HepG2 (cell line): ENCODE data around the gene CTRL. TPM values are rescaled to one million over a fixed set of nuclear protein-coding genes. Genes with fewer than 3 reads are reported as not detected.
A peak's percentile ranks its signal among the peaks of the same experiment; 100 is the strongest.

Experiments
- ATAC-seq: fragments of 200-7000 bp; cut with Tn5 transposase; 3 replicates; pipeline ENCODE4 v1.9.1; 2020; ENCODE audit warnings: mild to moderate bottlenecking, moderate library complexity
- Bru-seq: library from RNA; stranded (reverse); fragments of 400-500 nt; gene quantifications from one replicate; lab custom pipeline; 2021; lab: Mats Ljungman, UMichigan
- BruChase-seq, 2 experiments: library from RNA; stranded (reverse); fragments of 400-500 nt; gene quantifications; one replicate each; lab custom pipeline; 2021; lab: Mats Ljungman, UMichigan
- BruUV-seq: library from RNA; stranded (reverse); fragments of 400-500 nt; replicated peaks from 2 replicates; lab custom pipeline; 2021; lab: Mats Ljungman, UMichigan
- CTCF ChIA-PET: fragments of 300-600 bp; formaldehyde crosslinking; extraction: SDS; loops from one replicate; lab custom pipeline; 2021; ENCODE audit warnings: low total read pairs, inconsistent platforms, low intra/inter-chr PET ratio; lab: Yijun Ruan, JAX
- POLR2A ChIA-PET: fragments of 350-600 bp; sonication (Branson Sonifier 250); formaldehyde crosslinking; loops from one replicate; lab custom pipeline; 2020; ENCODE audit warnings: antibody characterized with exemption, inconsistent platforms; lab: Yijun Ruan, JAX
- DNase-seq: peaks from one replicate; pipeline ENCODE4 v3.0.0-alpha.2; 2015; ENCODE audit warnings: low spot score
- FAIRE-seq: peaks from 3 replicates; lab custom pipeline; 2011; peaks lifted over from hg19 to GRCh38; lab: Jason Lieb, UNC
- H2AFZ ChIP-seq: one replicate; pipeline ENCODE4 v1.6.1; 2011; ENCODE audit warnings: low read length, inconsistent platforms
- H3K27ac ChIP-seq: fragments of 300-600 bp; 3 replicates; pipeline ENCODE4 v1.8.0; 2011; ENCODE audit warnings: mixed run types, mild to moderate bottlenecking, mixed read lengths, low read length, inconsistent platforms; ENCODE audit not compliant: insufficient read depth; ENCODE audit errors: extremely low read length
- H3K27me3 ChIP-seq, 2 experiments: fragments of 200-600 bp in 1 of 2; 2 replicates in 1 of 2; 3 replicates in 1 of 2; pipeline versions ENCODE4 v1.6.0 to v1.8.0; 2011; ENCODE audit warnings: low read length in 2 of 2, mild to moderate bottlenecking in 2 of 2, moderate library complexity in 2 of 2, inconsistent platforms in 1 of 2; ENCODE audit not compliant: insufficient read depth in 2 of 2, control insufficient read depth in 1 of 2
- H3K36me3 ChIP-seq, 2 experiments: fragments of 200-600 bp in 1 of 2; replicated peaks in 1 of 2; 2 replicates in 1 of 2; 3 replicates in 1 of 2; pipeline versions ENCODE4 v1.5.1 to v1.8.0; 2011; ENCODE audit warnings: low read length in 2 of 2, inconsistent platforms in 1 of 2; ENCODE audit not compliant: insufficient read depth in 2 of 2, control insufficient read depth in 1 of 2
- H3K4me1 ChIP-seq: 2 replicates; pipeline ENCODE4 v1.5.1; 2012; ENCODE audit warnings: low read length, inconsistent platforms; ENCODE audit not compliant: insufficient read depth
- H3K4me2 ChIP-seq: 2 replicates; pipeline ENCODE4 v1.6.0; 2011; ENCODE audit warnings: low read depth, low read length, inconsistent platforms
- H3K4me3 ChIP-seq, 3 experiments: fragments of 200-600 bp in 1 of 3; sonication (generic), shearing (Covaris generic) in 1 of 3; replicated peaks in 1 of 3; 2 replicates each; pipeline ENCODE4 v1.5.1; 2011 to 2016; ENCODE audit warnings: low read length in 3 of 3, inconsistent platforms in 2 of 3, low read depth in 2 of 3, mild to moderate bottlenecking in 2 of 3, control low read depth in 1 of 3, mixed read lengths in 1 of 3; ENCODE audit not compliant: insufficient read depth in 1 of 3
- H3K79me2 ChIP-seq: one replicate; pipeline ENCODE4 v1.6.1; 2011; ENCODE audit warnings: low read length, inconsistent platforms; ENCODE audit not compliant: insufficient read depth
- H3K9ac ChIP-seq: 2 replicates; pipeline ENCODE4 v1.6.0; 2011; ENCODE audit warnings: mild to moderate bottlenecking, low read depth, low read length, inconsistent platforms; ENCODE audit not compliant: insufficient read depth
- H3K9me3 ChIP-seq: 2 replicates; pipeline ENCODE4 v1.5.1; 2012; ENCODE audit warnings: mild to moderate bottlenecking, low read length
- H4K20me1 ChIP-seq: 2 replicates; pipeline ENCODE4 v1.6.0; 2011; ENCODE audit warnings: inconsistent platforms, mild to moderate bottlenecking, low read length, moderate library complexity; ENCODE audit not compliant: insufficient read depth
- AHR ChIP-seq: IDR thresholded peaks from 2 replicates; pipeline ENCODE4 v1.6.1; 2018; ENCODE audit warnings: missing genetic modification reagents, missing compliant biosample characterization
- ELF4 ChIP-seq: sonication (generic); formaldehyde crosslinking; IDR thresholded peaks from 2 replicates; pipeline ENCODE4 v1.5.0; 2020; ENCODE audit warnings: missing genetic modification reagents, mild to moderate bottlenecking, moderate library complexity, borderline replicate concordance
- HOXA3 ChIP-seq: sonication (generic); formaldehyde crosslinking; IDR thresholded peaks from 2 replicates; pipeline ENCODE4 v1.5.0; 2020; ENCODE audit warnings: missing genetic modification reagents
- RBM22 ChIP-seq: fragments of 200-400 bp; formaldehyde crosslinking; optimal IDR thresholded peaks from 2 replicates; pipeline ENCODE3; 2017; ENCODE audit warnings: mild to moderate bottlenecking, low read length, moderate library complexity
- TMF1 ChIP-seq: sonication (generic); formaldehyde crosslinking; IDR thresholded peaks from 2 replicates; pipeline ENCODE4 v1.8.1; 2022; ENCODE audit warnings: low read depth, missing genetic modification reagents
- XBP1 ChIP-seq: sonication (generic); formaldehyde crosslinking; IDR thresholded peaks from 2 replicates; pipeline ENCODE4 v1.5.0; 2020; ENCODE audit warnings: missing genetic modification reagents
- ZNF468 ChIP-seq: sonication (generic); formaldehyde crosslinking; IDR thresholded peaks from 2 replicates; pipeline ENCODE4 v1.8.0; 2022; ENCODE audit warnings: mild to moderate bottlenecking, moderate library complexity, missing genetic modification reagents
- WGBS: methylation state at CpG from one replicate; pipeline ENCODE4 v1.1.6; 2017; ENCODE audit warnings: low lambda C conversion rate; 5-methylcytosine and 5-hydroxymethylcytosine counted together
- in situ Hi-C: cut with HindIII; loops from 2 replicates; pipeline ENCODE4 v1.10.0; 2017; ENCODE audit warnings: low pct_unique_long_range_greater_than_20kb; ENCODE audit not compliant: extremely low pct_ligation_motif_present
- intact Hi-C: fragments of 100-400 bp; cut with micrococcal nuclease; formaldehyde crosslinking; loops from one replicate; pipeline ENCODE4 v1.10.0; 2022; ENCODE audit not compliant: unreplicated experiment
- long read RNA-seq, 2 experiments: library from RNA in 1 of 2; library from polyadenylated mRNA in 1 of 2; stranded (forward) in 1 of 2; unstranded in 1 of 2; transcript quantifications; one replicate each; pipeline ENCODE4 v2.0.0, GENCODE V29; 2019 to 2022
- polyA minus RNA-seq, 3 experiments: library from RNA; depleted of rRNA, polyadenylated mRNA; stranded (reverse); fragments of >200 nt; gene quantifications; 2 replicates each; pipeline ENCODE4 v1.2.3, GENCODE V29; 2011; ENCODE audit warnings: low replicate concordance in 1 of 3
- polyA plus RNA-seq, 8 experiments: library from polyadenylated mRNA; depleted of rRNA in 3 of 8; stranded (reverse) in 7 of 8; unstranded in 1 of 8; fragments of >200 nt; fragmentation: Illumina TruSeq in 4 of 8; extraction: Trizol in 4 of 8; gene quantifications; 2 replicates each; pipeline versions ENCODE4 v1.2.1 to v1.2.3, GENCODE V29; 2011 to 2016; ENCODE audit warnings: low read depth in 4 of 8, missing spikeins in 1 of 8, mixed read lengths in 1 of 8; ENCODE audit not compliant: insufficient read depth in 1 of 8
- total RNA-seq, 5 experiments: library from RNA; depleted of rRNA; stranded (reverse); fragments of >200 nt; fragmentation: Illumina TruSeq; extraction: Trizol; gene quantifications; 2 replicates each; pipeline ENCODE4 v1.2.3, GENCODE V29; 2016; ENCODE audit warnings: low read depth in 1 of 5
- TF ChIP-seq, protein P1 (sequence below), 2 experiments: fragments of 450-650 bp in 1 of 2; sonication (generic) in 1 of 2; formaldehyde crosslinking in 1 of 2; IDR thresholded peaks; 2 replicates each; pipeline versions ENCODE4 v1.6.1 to v1.8.0; 2016 to 2022; ENCODE audit warnings: antibody characterized with exemption in 1 of 2, mild to moderate bottlenecking in 1 of 2, missing genetic modification reagents in 1 of 2

CTRL gene
- total RNA-seq (2016; rRNA removed; fragmentation: Illumina TruSeq; extraction: Trizol) (1.1 and 2.7 TPM in 2 replicates), polyA plus RNA-seq (2011; rRNA removed) (1.7 and 1.9 TPM in 2 replicates), polyA minus RNA-seq (2011; rRNA and poly(A)+ RNA removed; ENCODE audit: low replicate concordance) (1.8 and 2.2 TPM in 2 replicates), Bru-seq, nascent RNA (percentile 49 among the genes with signal in this experiment), BruChase-seq, experiment 1, labeled RNA remaining after a 6-hour chase (percentile 59 among the genes with signal in this experiment), BruChase-seq, experiment 2, labeled RNA remaining after a 2-hour chase (percentile 58 among the genes with signal in this experiment)
- 1.7 and 2.0 TPM in 2 replicates for total RNA-seq (2016; cell fraction: cytosol; rRNA removed; fragmentation: Illumina TruSeq; extraction: Trizol; ENCODE audit: low read depth)
- total RNA-seq (2016; cell fraction: insoluble cytoplasmic fraction; rRNA removed; fragmentation: Illumina TruSeq; extraction: Trizol): 1.9 and 2.5 TPM in 2 replicates
- 2.8 and 4.0 TPM in 2 replicates for total RNA-seq (2016; cell fraction: membrane; rRNA removed; fragmentation: Illumina TruSeq; extraction: Trizol)
- 2.4 and 3.4 TPM in 2 replicates for total RNA-seq (2016; cell fraction: nucleus; rRNA removed; fragmentation: Illumina TruSeq; extraction: Trizol)
- 0.82 and 1.1 TPM in 2 replicates for polyA plus RNA-seq (2011; cell fraction: cytosol; rRNA removed)
- 8.1 and 10.3 TPM in 2 replicates for polyA plus RNA-seq (2011; cell fraction: nucleus; rRNA removed)
- polyA plus RNA-seq (2012): 0.86 and 2.7 TPM in 2 replicates
- 2.1 and 2.2 TPM in 2 replicates for polyA plus RNA-seq (2016; cell fraction: cytosol; fragmentation: Illumina TruSeq; extraction: Trizol; ENCODE audit: low read depth)
- polyA plus RNA-seq (2016; cell fraction: insoluble cytoplasmic fraction; fragmentation: Illumina TruSeq; extraction: Trizol; ENCODE audit: low read depth): 0.96 and 3.6 TPM in 2 replicates
- polyA plus RNA-seq (2016; cell fraction: membrane; fragmentation: Illumina TruSeq; extraction: Trizol; ENCODE audit: low read depth): 1.7 and 2.4 TPM in 2 replicates
- polyA plus RNA-seq (2016; cell fraction: nucleus; fragmentation: Illumina TruSeq; extraction: Trizol; ENCODE audit: insufficient read depth, low read depth): 6.3 and 7.8 TPM in 2 replicates
- not detected in 2 replicates for polyA minus RNA-seq (2011; cell fraction: cytosol; rRNA and poly(A)+ RNA removed)
- 0.90 and 2.0 TPM in 2 replicates for polyA minus RNA-seq (2011; cell fraction: nucleus; rRNA and poly(A)+ RNA removed)
- long read RNA-seq, experiment 1, partial matches to known transcripts: 0 of 1 reads
- long read RNA-seq, experiment 1, other reads (novel, unspliced or antisense): 1 of 1 reads
- long read RNA-seq, experiment 2, partial matches to known transcripts: 0 of 1 reads
- long read RNA-seq, experiment 2, other reads (novel, unspliced or antisense): 1 of 1 reads

DNA sequence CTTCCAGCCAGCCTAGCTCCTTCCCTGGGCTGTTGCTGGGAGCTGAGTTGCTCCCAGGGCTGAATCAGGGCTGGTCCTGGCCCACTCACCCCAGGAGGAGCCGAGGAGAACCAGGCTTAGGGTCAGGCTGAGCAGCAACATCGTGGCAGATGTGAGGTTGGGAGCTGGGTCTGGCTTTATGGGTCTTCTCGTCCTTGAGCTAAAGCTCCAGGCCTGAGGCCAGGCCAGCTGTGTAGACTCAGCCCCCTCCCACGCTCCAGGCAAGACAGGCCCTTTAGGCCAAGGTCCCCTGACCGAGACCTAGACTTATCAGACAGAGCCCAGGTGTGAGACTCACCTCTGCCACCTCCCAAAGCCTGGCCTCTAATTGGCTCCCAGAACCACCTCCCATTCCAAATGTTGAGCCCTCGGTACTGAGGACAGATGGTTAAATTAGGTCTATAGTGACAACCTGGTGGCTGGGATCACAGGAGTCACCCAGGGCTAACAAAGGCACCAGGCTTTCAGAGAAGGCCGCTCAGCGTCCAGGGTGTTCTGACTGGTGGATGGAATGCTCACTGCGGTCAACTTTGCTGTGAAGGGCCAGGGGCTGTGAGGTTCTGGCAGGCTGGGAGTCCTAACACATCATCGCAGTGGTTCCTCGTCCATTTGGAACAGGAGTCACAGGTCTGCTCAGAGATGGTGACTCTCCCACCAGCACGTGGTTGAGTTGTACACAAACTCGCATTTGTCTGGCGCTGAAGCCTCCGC lies at the start of gene CTRL:
TSS of gene CTRL (minus strand) at position 151 of the 750 bp plus-strand sequence. CDS start at position 141, 10 bp downstream.
- POLR2A ChIA-PET: interaction anchor here (0.9 to 2.4 kb wide), 4 partner anchors 11 to 38 kb away, joined by 3 to 8 read pairs (median 4); partner anchors contain the start of gene LCAT
- TF ChIP-seq, protein P1, sequence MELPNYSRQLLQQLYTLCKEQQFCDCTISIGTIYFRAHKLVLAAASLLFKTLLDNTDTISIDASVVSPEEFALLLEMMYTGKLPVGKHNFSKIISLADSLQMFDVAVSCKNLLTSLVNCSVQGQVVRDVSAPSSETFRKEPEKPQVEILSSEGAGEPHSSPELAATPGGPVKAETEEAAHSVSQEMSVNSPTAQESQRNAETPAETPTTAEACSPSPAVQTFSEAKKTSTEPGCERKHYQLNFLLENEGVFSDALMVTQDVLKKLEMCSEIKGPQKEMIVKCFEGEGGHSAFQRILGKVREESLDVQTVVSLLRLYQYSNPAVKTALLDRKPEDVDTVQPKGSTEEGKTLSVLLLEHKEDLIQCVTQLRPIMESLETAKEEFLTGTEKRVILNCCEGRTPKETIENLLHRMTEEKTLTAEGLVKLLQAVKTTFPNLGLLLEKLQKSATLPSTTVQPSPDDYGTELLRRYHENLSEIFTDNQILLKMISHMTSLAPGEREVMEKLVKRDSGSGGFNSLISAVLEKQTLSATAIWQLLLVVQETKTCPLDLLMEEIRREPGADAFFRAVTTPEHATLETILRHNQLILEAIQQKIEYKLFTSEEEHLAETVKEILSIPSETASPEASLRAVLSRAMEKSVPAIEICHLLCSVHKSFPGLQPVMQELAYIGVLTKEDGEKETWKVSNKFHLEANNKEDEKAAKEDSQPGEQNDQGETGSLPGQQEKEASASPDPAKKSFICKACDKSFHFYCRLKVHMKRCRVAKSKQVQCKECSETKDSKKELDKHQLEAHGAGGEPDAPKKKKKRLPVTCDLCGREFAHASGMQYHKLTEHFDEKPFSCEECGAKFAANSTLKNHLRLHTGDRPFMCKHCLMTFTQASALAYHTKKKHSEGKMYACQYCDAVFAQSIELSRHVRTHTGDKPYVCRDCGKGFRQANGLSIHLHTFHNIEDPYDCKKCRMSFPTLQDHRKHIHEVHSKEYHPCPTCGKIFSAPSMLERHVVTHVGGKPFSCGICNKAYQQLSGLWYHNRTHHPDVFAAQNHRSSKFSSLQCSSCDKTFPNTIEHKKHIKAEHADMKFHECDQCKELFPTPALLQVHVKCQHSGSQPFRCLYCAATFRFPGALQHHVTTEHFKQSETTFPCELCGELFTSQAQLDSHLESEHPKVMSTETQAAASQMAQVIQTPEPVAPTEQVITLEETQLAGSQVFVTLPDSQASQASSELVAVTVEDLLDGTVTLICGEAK (IDR thresholded peaks at IDR 0.05): no peak
- TF ChIP-seq, protein P1 (CRISPR knock-in tag; IDR thresholded peaks at IDR 0.05): no peak
- TF ChIP-seq TMF1 (CRISPR knock-in tag): no peak
- TF ChIP-seq RBM22: no peak
- TF ChIP-seq HOXA3 (CRISPR knock-in tag): no peak
- TF ChIP-seq ZNF468 (CRISPR knock-in tag): no peak
- no peak for TF ChIP-seq ELF4 (CRISPR knock-in tag)
- no peak for TF ChIP-seq AHR
- TF ChIP-seq XBP1: no peak

More for the DNA sequence above, at the start of gene CTRL:
- Histone ChIP-seq H3K79me2 (peaks cover 17% of the 10 kb centered on the region), H3K4me2 (no peak within 1 kb of the TSS), H2AFZ (no peak within 1 kb of the TSS), H3K9me3 (no peaks in the 10 kb centered on the region), H3K4me1 (peaks cover 20% of the 10 kb centered on the region), H3K27ac (no peak within 1 kb of the TSS), H3K27me3 (no peaks in the 10 kb centered on the region; a peak in 1 of 5 replicates), H3K36me3 (peaks cover 16 to 24% of the 10 kb centered on the region in 2 experiments), H3K9ac (no peak within 1 kb of the TSS), H4K20me1 (no peaks in the 10 kb centered on the region; the same call in 1 of the 2 replicates), H3K4me3 (no peak within 1 kb of the TSS)
- in situ Hi-C loops: loop anchor here (10.0 kb wide), 1 partner anchor 267 kb away; the partner anchor contains the start of genes ACD, C16orf86, ENKD1 and PARD6A
- peak; percentile 45 for DNase-seq
- ATAC-seq: no peak
- FAIRE-seq: peak; percentile 30
- no TSS peak for BruUV-seq
- intact Hi-C loops: no loop called here
- 93% methylated on average over 13 of the region's 15 CpGs for WGBS
- CTCF ChIA-PET: interaction anchor here (0.9 kb wide), 1 partner anchor 115 kb away, joined by 3 read pairs; no protein-coding TSS in a partner anchor
